Ureter (tissue), 1 donor: ENCODE data around the gene ZNF451. TPM values are rescaled to one million over a fixed set of nuclear protein-coding genes. Genes with fewer than 3 reads are reported as not detected.
"Not testable (repeated sequence)": the region's sequence is repeated elsewhere in the genome, so short reads cannot be mapped to it uniquely, and the experiment has no call there.

ENCODE experiments used
- DNase-seq: peaks from one replicate; pipeline ENCODE4 v3.0.0-alpha.2; 2020; ENCODE audit warnings: low spot score
- total RNA-seq: library from RNA; stranded (reverse); gene quantifications from one replicate; pipeline ENCODE4 v1.2.4, GENCODE V29; 2023
- donor health status: DM: yes; HTN: yes; CAD: no.

Gene ZNF451
- total RNA-seq, 1 donor from 2014 or later, result 91.3 TPM

DNA sequence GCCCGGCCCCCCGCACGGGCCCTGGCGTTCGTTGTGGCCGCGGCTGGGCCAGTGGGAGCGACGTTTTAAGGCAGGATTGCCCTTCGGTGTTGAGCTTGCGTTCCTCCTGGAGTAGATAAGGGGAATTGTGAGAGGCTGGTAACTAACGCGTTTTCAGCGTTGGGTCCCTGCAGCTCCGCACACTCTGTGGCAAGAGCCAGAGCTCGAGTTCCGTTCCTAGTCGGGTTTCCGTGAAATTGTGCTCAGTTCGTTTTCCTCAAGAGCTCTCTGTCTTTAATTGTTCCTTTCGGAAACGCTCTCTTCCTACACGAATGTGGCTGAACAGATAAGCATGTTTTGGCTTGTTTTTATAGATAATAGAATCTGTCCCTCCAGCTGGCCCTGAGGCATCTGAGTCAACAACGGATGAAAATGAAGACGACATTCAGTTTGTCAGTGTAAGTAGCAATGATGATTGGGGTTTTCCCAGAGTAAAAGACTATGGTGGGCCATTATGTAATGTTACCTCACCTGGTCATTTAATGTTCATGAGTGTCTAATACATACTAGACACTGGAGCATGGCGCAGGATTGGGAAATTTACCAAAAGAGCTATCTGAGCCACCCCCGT is 575 bp downstream of the ZNF451 start:
- not testable (repeated sequence) for DNase-seq

DNA sequence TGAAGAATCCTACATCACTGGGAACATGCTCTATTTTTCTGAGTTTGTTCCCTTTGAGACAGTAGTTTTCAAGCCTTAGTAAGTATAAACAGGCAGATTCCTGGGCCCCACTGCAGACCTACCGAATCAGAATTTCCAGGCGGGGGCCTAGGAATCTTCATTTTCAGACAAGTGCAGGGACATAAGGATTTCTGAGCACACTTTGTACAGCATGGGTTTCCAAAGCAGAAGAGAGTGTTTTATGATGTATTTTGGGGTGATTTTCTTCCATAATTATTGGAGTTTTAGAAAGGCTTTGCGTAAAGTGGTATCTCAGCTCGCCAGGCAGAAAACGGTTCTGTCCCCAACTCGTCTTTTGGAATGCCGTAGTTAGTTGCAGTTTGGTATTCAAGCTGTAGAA is 1.4 kb downstream of the ZNF451 start:
- DNase-seq, result not testable (repeated sequence)

DNA sequence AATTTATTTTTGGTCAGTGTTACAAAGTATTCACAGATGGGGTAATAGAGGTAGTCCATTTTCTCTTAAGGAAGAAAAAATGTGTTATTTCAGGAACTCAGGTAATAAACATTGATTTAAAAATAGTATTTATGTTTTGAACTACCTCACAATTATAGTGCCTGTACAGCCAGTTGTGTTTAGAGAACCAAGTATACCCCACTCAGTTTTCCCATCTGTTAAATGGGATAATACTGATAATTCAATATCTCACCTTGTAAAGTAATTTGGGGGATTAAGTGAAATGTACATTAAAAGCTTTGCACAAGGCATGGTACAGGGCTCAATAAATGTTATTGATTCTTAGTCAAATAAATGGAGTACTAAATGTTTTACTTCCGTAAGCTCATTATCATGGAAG is 4.7 kb downstream of the ZNF451 start:
- no peak for DNase-seq

DNA sequence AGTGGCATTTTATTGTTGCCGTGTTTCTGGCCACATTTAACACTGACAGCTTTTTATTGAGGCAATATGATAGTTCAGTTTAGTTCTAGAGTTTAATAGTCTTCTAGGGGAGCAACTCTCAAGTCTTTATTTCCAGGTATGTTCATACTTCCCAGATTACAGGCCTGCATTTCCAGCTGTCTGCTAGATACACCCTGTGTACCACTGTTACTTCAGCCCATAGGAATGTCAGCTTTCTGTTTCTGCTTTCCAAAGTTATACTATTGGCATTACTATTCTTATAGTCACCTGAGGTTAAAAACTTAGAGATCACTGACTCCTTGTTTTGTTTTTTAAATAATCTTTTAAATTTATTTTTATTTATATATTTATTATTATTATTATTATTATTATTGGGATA is 7.6 kb downstream of the ZNF451 start:
- DNase-seq, result no peak

DNA sequence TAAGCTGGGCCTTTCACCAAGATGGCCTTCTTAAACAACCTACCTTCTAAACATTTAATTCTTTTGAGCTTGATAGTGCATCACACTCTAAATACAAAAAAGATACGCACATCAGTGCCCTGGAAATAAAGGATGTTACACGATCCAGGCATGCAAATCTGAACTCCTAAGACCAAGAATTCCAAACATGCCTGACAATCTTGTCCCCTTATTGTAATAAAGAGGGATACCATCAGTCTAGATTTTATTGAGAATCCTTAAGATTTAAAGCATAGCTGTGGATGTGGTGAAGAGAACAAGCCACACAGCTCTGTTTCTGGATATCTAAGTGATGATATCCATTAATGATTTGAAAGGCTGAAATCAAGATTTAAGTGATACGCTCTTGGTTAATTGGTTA is 13.0 kb downstream of the ZNF451 start:
- DNase-seq, result no peak

DNA sequence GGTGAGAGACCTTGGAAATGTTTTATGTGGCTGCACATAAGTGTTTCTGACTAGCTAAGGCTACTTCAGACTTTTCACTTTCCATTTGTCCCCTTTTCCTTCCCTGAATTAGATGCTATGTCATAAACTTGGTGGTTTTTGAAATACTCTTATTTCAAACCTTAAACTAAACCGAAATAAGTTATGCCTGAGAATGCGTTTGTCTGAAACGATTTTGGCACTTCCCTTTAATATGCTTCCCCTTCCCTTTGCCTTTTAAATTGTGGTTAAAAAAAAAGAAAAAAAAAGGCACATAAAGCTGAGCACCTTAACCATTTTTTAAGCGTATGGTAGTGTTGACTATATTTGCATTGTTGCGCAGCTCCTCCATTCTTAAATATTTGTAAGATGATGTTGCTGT is 14.3 kb downstream of the ZNF451 start:
- no peak for DNase-seq

DNA sequence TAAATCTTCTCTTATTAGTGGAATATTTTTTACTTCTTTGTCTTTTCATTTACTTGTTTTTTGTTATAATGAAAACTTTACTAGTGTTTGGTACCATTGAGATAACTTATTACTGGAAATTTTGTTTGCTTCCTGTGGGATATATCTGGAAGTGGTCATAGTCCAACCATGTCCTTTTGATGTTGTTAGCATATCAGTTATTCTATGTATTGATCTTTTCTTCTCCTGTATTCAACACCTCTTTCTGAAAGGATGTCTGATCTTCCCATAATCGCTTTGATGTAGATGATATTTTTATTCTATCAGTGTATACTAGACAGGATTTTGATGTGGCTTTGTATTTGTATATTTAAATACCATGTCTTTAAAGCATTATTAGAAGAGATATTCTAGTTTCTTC is 17.0 kb downstream of the ZNF451 start:
- no peak for DNase-seq

DNA sequence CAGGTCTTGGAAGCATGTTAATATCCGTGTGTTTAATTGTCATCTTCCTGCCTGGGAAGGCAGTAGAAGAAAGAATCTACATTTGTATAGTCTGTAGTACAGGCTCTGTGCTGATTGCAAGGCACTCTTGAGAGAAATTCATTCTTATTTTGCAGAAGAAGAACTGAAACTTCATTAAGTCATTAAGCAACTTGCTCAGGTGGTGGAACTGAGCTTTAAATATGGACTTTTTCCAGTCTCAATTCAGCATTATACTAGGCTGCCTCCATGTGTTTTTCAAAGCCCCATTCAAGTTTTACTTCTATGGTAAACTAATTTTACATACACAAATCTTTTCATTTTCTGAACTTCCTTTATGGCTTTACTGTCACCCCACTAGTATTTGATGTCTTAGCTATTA is 18.7 kb downstream of the ZNF451 start:
- no peak for DNase-seq

DNA sequence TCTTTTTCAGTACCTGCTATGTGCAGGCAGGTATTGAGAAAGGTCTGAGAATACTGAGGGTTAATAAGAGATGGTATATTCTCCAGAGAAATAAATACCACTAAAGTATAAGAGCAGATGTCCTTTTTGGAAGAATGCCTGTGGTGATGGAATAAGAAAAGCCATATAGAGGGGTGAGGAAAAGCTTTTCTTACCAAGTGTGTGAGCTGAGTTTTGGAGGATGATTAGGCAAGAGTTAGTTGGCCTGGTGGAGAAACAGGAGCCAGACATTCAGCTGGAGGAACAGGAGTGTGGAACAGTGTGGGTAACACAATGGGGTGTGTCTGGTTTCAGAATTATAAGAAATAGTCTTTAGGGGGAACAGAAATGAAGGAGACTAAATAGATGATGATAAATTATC is 19.9 kb downstream of the ZNF451 start:
- DNase-seq, result no peak

DNA sequence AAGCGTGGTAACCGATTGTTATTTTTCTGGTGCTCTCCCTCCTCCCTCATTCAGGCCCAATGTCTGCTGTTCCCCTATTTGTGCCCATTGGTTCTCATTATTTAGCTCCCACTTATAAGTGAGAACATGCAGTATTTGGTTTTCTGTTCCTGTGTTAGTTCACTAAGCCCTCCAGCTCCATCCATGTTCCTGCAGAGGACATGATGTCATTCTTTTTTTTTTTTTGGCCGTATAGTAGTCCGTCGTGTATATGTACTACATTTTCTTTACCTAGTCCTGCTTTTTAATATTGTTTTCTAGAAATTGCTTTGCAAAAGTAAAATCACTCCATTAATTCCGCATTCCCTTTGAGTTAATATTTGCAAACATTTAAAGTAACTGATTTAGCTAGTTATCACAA is 23.1 kb downstream of the ZNF451 start:
- DNase-seq, result no peak

DNA sequence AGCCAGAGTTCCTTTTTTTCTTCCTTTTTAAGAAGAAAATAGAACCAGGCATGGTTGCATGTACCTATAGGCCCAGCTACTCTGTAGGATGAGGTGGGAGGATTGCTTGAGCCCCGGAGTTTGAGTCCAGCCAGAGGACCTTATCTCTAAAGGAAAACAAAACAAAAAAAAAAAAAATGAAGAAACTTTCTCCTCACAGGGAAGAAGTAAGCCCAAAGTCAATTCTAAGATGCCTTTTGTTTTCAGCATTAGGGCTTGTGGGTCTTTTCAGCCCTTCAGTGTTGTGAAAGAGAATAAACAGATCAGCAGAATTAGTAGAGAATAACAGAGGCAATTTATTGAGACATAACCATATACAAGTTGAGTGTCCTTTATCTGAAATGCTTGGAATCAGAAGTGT is 26.8 kb downstream of the ZNF451 start:
- no peak for DNase-seq

DNA sequence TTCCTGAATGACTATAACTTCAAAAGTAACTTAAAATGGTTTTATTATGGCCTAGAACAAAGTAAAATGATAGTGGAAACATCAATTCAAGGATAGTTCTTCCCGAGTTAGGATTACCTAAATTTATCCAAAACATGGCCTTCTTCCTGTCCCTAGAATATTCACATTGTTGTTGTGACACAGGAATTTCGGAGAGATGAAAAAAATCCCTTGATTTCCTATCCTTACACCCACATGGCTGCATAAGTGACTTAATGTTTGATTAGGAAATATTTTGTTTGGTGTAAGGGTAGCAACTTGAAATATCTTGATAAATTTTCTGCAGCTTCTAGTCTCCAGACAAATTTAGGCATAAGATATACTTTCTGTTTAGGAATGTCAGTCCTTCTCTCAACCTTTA is 27.8 kb downstream of the ZNF451 start:
- no peak for DNase-seq

DNA sequence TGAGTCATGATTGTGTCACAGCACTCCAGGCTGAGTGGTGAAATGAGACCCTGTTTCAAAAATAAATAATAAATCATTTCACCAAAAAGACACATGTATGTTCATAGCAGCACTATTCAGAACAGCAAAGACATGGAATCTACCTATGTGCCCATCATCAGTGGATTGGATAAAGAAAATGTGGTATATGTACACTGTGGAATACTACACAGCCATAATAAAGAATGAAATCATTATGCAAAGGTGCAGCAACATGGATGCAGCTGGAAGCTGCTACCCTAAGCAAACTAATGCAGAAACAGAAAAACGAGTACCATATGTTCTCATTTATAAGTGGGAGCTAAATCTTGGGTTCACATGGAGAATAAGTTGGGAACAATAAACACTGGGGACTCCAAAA is 33.1 kb downstream of the ZNF451 start:
- no peak for DNase-seq

DNA sequence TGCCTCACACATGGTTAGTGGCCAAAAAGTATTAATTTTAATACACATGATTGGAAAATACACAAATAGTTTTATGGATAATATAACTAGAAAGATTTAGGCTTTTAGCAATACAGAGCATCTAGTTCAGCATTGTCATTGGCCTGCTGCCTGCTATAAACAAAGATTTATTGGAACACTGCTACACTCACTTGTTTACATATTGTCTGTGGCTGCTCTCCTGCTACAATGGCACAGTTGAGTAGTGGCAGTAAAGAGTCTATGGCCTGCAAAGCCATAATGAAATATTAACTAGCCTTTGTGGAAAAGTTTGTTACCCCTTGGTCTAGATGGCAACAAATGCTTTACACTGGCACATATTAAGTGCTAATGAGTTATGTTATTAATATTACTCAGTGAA is 37.8 kb downstream of the ZNF451 start:
- no peak for DNase-seq

DNA sequence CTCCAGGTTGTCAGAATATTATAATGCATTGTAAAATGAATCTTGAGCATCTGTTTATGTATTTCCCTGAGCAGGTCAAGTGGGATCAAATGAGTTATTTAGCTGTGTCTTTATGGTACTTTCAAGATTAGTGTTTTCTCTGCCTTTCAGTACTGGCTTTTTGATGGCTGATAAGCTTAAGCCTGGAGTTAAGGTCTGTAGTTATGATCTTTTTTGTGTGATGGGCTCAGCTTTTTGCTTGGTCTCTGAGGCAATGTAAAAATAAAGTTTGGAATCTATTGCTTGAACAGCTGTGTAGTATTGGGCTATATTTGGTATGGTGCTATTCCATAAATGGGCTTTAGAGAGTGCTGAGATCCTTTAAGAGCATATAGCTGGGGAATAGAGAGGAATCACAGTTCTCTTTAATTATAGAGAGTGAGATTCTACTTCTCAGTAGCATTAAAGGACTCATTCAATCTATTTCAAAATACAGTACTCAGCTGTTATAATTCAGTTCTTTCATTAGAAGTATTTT is 40.7 kb downstream of the ZNF451 start:
- no peak for DNase-seq

DNA sequence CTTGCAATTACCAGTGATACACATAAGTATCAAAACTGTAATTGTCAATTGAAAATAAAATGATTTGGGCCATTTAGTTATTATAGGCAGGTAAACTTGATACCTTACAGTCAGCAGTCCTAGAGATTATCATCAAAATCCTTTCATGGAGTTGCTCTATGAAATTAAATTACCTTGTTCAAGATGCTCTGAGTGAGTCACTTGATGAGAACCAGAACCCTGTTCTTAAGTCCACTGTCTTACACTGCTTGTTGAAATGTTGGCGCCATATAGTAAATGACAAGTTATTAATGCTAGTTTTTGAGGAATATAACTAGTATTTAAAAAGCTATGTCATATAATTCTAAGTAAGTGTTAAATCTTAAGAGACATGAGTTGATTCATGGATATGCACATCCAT is 45.0 kb downstream of the ZNF451 start:
- no peak for DNase-seq

DNA sequence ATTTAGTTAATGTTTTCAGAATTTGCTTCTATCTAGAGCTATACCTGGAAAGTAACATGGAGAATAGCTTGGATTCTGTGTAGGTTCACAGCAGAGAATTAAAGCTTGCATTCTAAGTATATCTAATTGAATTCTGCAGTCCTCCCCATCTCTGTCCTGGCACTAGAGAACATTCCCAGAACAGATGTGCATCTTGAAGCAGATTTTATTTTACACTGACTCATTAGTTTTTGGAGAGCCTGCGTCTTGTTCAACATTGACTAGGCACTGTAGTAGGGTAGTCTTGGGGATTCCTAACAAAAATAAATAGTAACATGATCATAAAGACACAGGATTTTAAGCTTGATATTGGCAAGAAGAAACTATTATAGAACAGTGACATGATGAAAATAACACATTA is 45.9 kb downstream of the ZNF451 start:
- DNase-seq, result no peak

DNA sequence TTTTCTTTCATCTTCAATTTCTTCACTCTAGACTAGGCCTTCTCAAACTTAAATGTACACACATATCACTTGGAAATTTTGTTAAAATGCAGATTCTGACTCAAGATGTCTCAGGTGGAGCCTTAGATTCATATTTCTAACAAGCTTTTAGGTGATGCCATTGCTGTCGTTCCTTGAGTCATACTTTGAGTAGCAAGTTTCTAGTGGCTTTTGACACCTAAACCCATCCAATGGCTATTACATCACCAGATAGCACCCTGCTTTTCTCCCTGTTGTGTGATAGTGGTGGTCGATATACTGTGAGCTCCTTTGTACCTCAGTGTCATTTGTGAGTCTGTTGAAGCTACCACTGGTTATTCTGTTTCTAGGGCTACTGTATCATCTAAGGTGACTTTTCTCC is 47.4 kb downstream of the ZNF451 start:
- DNase-seq, result no peak

DNA sequence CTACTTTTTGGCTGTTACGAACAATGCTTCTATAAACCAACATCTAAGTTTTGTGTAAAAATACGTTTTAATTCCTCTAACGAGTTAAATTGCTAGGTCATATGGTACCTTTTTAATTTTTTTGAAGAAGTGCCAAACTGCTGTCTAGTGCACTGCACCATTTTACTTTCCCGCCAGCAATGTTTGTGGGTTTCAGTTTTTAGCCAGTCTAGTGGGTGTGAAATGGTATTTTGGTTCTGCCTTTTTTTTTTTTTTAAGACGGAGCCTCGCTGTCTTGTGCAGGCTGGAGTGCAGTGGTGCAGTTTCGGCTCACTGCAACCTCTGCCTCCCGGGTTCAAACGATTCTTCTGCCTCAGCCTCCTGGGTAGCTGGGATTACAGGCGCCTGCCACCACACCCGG is 48.0 kb downstream of the ZNF451 start:
- no peak for DNase-seq

DNA sequence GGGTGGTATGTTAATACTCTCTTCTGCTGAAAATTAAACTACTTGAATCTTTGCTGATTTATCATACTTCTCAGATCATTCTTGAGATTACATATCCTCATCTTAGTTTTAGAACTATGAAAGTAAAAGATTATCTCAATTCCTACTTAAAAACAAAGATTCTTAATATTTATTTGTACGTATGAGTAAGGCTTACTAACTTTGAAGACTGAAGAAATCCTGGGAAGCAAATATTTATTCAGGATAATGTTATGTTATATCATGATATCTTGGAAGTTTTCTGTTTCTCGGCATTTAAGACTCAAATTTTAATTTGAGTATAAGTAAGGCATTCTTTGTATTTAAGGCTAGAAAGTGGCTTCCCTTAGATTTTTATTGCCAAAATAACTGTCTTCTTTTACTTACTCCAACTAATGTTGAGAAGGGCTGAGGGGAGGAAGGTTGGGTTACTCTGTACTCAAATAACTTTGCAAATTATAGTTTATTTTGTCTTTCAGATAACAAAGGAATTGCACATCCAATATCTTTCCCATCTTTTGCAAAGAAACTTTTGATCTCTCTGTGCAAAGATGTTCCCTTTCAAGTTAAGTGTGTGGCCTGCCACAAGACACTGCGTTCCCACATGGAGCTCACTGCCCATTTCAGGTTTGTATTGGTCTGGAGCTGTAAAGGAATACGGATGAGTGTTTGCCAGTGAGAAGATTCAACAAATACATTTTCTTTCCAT is 51.6 kb downstream of the ZNF451 start:
- DNase-seq, result no peak

DNA sequence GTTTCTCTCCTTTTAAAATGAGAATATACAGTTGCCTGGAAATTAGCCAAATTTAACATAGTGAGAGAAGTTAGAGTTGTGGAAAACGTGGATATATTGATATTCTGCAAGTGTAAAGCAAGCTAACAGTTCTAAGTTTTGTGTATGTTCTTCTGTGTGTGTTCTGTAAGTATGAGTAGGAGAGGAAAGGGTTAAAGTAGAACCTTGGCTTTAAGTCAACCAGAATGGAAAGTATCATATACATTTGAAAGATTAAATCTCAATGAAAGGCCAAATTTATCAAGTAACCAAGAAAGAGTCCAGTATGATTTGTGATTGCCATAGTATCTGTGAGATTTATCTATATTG is 52.2 kb downstream of the ZNF451 start:
- DNase-seq, result no peak

DNA sequence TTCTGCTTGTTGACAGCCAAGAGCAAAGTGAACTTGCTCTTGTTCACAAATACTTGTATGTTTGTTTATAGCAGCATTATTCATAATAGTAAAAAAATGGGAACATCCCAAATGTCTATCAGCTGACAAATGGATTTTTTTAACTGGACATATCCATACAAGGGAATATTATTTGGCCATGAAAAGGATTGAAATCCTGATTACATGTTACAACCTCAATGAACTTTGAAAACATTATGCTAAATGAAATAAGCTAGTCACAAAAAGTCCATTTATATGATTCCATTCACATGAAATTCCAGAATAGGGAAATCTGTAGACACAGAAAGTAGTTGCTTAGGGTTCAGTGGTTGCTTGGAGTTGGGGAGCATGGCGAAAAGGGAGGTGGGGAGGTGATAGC is 53.7 kb downstream of the ZNF451 start:
- DNase-seq, result no peak

DNA sequence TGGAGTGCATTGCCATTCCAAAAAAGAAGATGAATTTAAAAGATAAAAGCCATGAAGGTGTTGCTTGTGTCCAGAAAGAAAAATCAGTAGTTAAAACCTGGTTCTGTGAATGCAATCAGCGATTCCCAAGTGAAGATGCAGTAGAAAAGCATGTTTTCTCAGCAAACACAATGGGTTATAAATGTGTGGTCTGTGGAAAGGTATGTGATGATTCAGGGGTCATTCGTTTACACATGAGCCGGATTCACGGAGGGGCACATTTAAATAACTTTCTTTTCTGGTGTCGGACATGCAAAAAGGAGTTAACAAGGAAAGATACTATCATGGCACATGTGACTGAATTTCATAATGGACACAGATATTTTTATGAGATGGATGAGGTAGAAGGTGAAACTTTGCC is 57.4 kb downstream of the ZNF451 start:
- DNase-seq, result no peak
